Osteocyte (in vitro differentiated cells): Measurements from ENCODE around the gene AKAP13. TPM values are rescaled to one million over a fixed set of nuclear protein-coding genes. Genes with fewer than 3 reads are reported as not detected.

Experiments
- DNase-seq: peaks from one replicate; pipeline ENCODE4 v3.0.0; 2021; ENCODE audit warnings: mixed read lengths; ENCODE audit not compliant: unreplicated experiment; ENCODE audit errors: extremely low spot score
- H3K27ac Mint-ChIP-seq: one replicate; pipeline ENCODE4 v1.8.0; 2021; ENCODE audit warnings: mild to moderate bottlenecking, mixed read lengths; ENCODE audit not compliant: unreplicated experiment
- H3K27me3 Mint-ChIP-seq: one replicate; pipeline ENCODE4 v1.8.0; 2021; ENCODE audit warnings: mixed read lengths; ENCODE audit not compliant: unreplicated experiment
- H3K36me3 Mint-ChIP-seq: one replicate; pipeline ENCODE4 v1.8.0; 2021; ENCODE audit warnings: mixed read lengths; ENCODE audit not compliant: unreplicated experiment
- H3K4me1 Mint-ChIP-seq: one replicate; pipeline ENCODE4 v1.8.0; 2021; ENCODE audit warnings: mixed read lengths; ENCODE audit not compliant: unreplicated experiment
- H3K4me3 Mint-ChIP-seq: one replicate; pipeline ENCODE4 v1.8.0; 2021; ENCODE audit warnings: mild to moderate bottlenecking, moderate library complexity, mixed read lengths; ENCODE audit not compliant: unreplicated experiment
- H3K9me3 Mint-ChIP-seq: one replicate; pipeline ENCODE4 v1.8.0; 2021; ENCODE audit warnings: mixed read lengths; ENCODE audit not compliant: unreplicated experiment
- total RNA-seq: library from RNA; stranded (reverse); gene quantifications from 2 replicates; pipeline ENCODE4 v1.2.1, GENCODE V29; 2021
- TF ChIP-seq, protein P1 (sequence below): fragments of 200-600 bp; sonication (generic); IDR thresholded peaks from 2 replicates; pipeline ENCODE4 v1.5.0; 2021; ENCODE audit warnings: antibody characterized with exemption, mild to moderate bottlenecking, moderate library complexity

Gene AKAP13
- total RNA-seq, 1 donor from 2014 or later = 146 TPM

DNA sequence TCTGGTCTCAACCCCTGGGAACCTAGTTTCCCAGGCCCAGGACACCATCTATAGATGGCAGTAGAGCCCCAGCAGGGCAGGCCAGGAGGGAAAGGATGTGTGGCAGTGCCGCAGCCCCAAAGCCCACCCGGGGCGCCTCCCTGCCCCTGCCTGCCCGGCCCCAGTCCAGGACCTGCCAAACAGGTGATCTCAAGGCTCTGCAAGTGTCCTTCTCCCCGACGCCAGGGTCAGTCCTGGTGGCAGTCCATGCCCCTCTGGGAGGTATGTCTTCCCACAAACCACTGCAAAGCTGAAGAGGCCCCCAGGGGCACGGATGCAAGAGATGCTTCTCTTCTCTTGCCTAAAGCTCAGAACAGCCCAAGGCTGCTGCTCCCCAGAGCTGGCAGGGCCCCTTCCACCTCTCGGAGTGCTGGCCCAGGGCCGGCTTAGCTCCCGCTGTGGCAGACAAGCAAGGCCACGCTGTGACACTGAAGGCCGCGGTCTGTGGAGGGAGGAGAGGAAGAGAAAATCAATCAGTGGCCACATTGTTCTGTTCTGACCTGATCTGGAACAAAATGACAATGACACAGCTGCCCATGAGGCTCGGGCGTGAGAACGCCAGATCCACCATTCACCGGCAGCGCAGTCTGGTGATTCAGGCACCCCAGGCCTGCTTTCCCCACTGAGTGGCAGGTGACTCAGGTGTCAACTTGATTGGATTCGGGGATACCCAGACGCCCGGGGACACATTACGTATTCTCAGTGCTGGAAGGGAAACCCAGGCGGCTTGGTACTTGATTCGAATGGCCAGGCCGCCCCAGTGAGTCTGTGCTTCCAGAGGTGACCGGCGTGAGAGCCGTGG lies 380.3 kb downstream of the AKAP13 start:
- no peak overlapping the region for H3K4me3 Mint-ChIP-seq
- H3K36me3 Mint-ChIP-seq = peaks cover 4% of the 10 kb centered on the region
- no peak for DNase-seq
- peaks cover 8% of the 10 kb centered on the region for H3K4me1 Mint-ChIP-seq
- no peak overlapping the region for H3K27ac Mint-ChIP-seq
- TF ChIP-seq, protein P1, sequence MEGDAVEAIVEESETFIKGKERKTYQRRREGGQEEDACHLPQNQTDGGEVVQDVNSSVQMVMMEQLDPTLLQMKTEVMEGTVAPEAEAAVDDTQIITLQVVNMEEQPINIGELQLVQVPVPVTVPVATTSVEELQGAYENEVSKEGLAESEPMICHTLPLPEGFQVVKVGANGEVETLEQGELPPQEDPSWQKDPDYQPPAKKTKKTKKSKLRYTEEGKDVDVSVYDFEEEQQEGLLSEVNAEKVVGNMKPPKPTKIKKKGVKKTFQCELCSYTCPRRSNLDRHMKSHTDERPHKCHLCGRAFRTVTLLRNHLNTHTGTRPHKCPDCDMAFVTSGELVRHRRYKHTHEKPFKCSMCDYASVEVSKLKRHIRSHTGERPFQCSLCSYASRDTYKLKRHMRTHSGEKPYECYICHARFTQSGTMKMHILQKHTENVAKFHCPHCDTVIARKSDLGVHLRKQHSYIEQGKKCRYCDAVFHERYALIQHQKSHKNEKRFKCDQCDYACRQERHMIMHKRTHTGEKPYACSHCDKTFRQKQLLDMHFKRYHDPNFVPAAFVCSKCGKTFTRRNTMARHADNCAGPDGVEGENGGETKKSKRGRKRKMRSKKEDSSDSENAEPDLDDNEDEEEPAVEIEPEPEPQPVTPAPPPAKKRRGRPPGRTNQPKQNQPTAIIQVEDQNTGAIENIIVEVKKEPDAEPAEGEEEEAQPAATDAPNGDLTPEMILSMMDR = no peak
- H3K9me3 Mint-ChIP-seq = no peaks in the 10 kb centered on the region
- H3K27me3 Mint-ChIP-seq = no peaks in the 10 kb centered on the region

- Mint-ChIP-seq H3K36me3 (peaks cover 4% of the 10 kb centered on the region), H3K4me3 (no peak overlapping the region), H3K27me3 (no peaks in the 10 kb centered on the region), H3K4me1 (peaks cover 16% of the 10 kb centered on the region), H3K9me3 (no peaks in the 10 kb centered on the region), H3K27ac (no peak overlapping the region)
- DNase-seq = no peak
- TF ChIP-seq, protein P1 = no peak
Measured at GRCh38 chr15:85761635-85762034, 381.2 kb downstream of the AKAP13 start.

GRCh38 chr15:85762039-85762755 lies 381.8 kb downstream of the AKAP13 start:
- Mint-ChIP-seq H3K36me3 (peaks cover 4% of the 10 kb centered on the region), H3K4me1 (peaks cover 17% of the 10 kb centered on the region), H3K27me3 (no peaks in the 10 kb centered on the region), H3K27ac (no peak overlapping the region), H3K4me3 (no peak overlapping the region), H3K9me3 (no peaks in the 10 kb centered on the region)
- no peak for DNase-seq
- TF ChIP-seq, protein P1 = no peak

DNA sequence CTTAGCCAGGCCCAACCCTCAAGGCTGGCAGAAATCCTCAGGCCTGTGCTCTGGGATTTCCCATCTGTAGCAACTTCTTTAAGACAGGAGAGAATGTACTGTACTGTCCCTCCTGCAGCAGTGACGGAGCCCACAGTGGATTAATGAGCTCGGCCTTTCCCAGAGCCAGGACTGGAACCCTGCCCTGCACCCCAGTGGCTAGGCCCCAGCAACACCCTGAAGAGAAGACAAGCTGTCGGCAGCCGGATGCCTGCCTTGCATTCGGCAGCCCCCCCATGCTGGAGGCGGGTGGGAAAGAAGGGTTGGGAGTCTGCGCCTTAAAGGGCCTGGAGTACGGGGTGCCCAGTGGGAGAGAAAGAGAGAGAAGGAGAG lies 382.3 kb downstream of the AKAP13 start:
- TF ChIP-seq, protein P1 = no peak
- Mint-ChIP-seq H3K4me1 (peaks cover 17% of the 10 kb centered on the region), H3K36me3 (peaks cover 4% of the 10 kb centered on the region), H3K4me3 (no peak overlapping the region), H3K27ac (no peak overlapping the region), H3K9me3 (no peaks in the 10 kb centered on the region), H3K27me3 (no peaks in the 10 kb centered on the region)
- no peak for DNase-seq

DNA sequence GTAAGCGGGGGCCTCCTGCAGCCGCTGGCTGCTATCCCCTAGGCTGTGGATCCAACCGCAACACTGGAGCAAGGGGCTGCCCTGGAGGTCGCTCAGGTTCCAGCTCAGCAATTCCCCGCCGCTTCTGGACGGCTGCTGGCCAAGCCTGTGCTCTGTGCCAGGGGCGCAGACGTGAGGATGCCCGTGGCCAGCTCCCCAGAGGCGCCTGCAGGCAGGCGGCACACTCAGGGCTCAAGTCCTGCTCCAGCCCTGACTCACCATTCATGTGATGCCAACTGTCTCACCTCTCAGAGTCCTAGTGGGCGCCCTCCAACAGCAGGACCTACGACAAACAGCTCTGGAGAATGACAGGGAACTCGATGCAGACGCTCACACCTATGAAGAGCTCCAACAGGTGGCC lies 382.8 kb downstream of the AKAP13 start:
- Mint-ChIP-seq H3K9me3 (no peaks in the 10 kb centered on the region), H3K27me3 (no peaks in the 10 kb centered on the region), H3K27ac (no peak overlapping the region), H3K4me1 (peaks cover 17% of the 10 kb centered on the region), H3K36me3 (peaks cover 4% of the 10 kb centered on the region), H3K4me3 (no peak overlapping the region)
- no peak for DNase-seq
- TF ChIP-seq, protein P1 = no peak
